Endodermal cell (in vitro differentiated cells): ENCODE results near the gene PLB1. TPM values are rescaled to one million over a fixed set of nuclear protein-coding genes. Genes with fewer than 3 reads are reported as not detected.

ENCODE experiments used
- DNase-seq: peaks from one replicate; pipeline ENCODE4 v3.0.0-alpha.2; 2017
- H3K27ac ChIP-seq: 2 replicates; pipeline ENCODE4 v1.5.1; 2013; ENCODE audit warnings: mild to moderate bottlenecking, low read depth, low read length, moderate library complexity
- H3K27me3 ChIP-seq: 2 replicates; pipeline ENCODE4 v1.6.1; 2013; ENCODE audit warnings: mild to moderate bottlenecking, low read length, moderate library complexity; ENCODE audit not compliant: insufficient read depth, control insufficient read depth, poor library complexity, severe bottlenecking
- H3K36me3 ChIP-seq: 2 replicates; pipeline ENCODE4 v1.7.0; 2013; ENCODE audit warnings: mild to moderate bottlenecking, low read length, moderate library complexity; ENCODE audit not compliant: control insufficient read depth, insufficient read depth
- H3K4me1 ChIP-seq: one replicate; pipeline ENCODE4 v1.7.0; 2013; ENCODE audit warnings: low read length; ENCODE audit not compliant: control insufficient read depth, insufficient read depth
- H3K4me3 ChIP-seq: 2 replicates; pipeline ENCODE4 v1.5.1; 2013; ENCODE audit warnings: mild to moderate bottlenecking, low read length, moderate library complexity
- H3K9ac ChIP-seq: 2 replicates; pipeline ENCODE4 v1.6.1; 2013; ENCODE audit warnings: mild to moderate bottlenecking, low read length, moderate library complexity; ENCODE audit not compliant: poor library complexity, severe bottlenecking; ENCODE audit errors: extremely low read depth
- H3K9me3 ChIP-seq: 2 replicates; pipeline ENCODE4 v1.6.1; 2013; ENCODE audit warnings: mild to moderate bottlenecking, low read length, moderate library complexity; ENCODE audit not compliant: control insufficient read depth
- H3K27ac Mint-ChIP-seq: 2 replicates; pipeline ENCODE4 v1.8.0; 2020; ENCODE audit warnings: mixed read lengths
- H3K27me3 Mint-ChIP-seq: 2 replicates; pipeline ENCODE4 v1.8.0; 2021; ENCODE audit warnings: mild to moderate bottlenecking, mixed read lengths; ENCODE audit not compliant: insufficient read depth
- H3K36me3 Mint-ChIP-seq: 2 replicates; pipeline ENCODE4 v1.8.0; 2020; ENCODE audit warnings: low read depth, mixed read lengths
- H3K4me1 Mint-ChIP-seq: 2 replicates; pipeline ENCODE4 v1.8.0; 2020; ENCODE audit warnings: mixed read lengths
- H3K4me3 Mint-ChIP-seq: 2 replicates; pipeline ENCODE4 v1.8.0; 2020; ENCODE audit warnings: mild to moderate bottlenecking, moderate library complexity, mixed read lengths
- H3K9me3 Mint-ChIP-seq: 2 replicates; pipeline ENCODE4 v1.8.0; 2020; ENCODE audit warnings: mild to moderate bottlenecking, mixed read lengths
- WGBS, 2 experiments: methylation state at CpG; one replicate each; pipeline versions ENCODE4 v1.1.5 to v1.1.7; 2013; ENCODE audit warnings: missing lambda C conversion rate in 2 of 2, mixed read lengths in 1 of 2; ENCODE audit not compliant: insufficient coverage in 1 of 2, insufficient read length in 1 of 2; 5-methylcytosine and 5-hydroxymethylcytosine counted together
- total RNA-seq, 2 donors: library from RNA; stranded (reverse); fragmentation: NEBNext Ultra II Directional in 1 of 2; extraction: Animal tissue kit (Norgen Biotek cat#: 25700) in 1 of 2; gene quantifications; 2 replicates in 1 of 2; 3 replicates in 1 of 2; pipeline ENCODE4 v1.2.1, GENCODE V29; 2021
- TF ChIP-seq, protein P1 (sequence below): fragments of 200-600 bp; sonication (generic); conservative IDR thresholded peaks from 2 replicates; pipeline ENCODE4 v1.5.0; 2021; ENCODE audit warnings: antibody characterized with exemption, mild to moderate bottlenecking

Gene PLB1
- total RNA-seq, 2 donors from 2014 or later: 0.35 to 0.38 TPM

DNA sequence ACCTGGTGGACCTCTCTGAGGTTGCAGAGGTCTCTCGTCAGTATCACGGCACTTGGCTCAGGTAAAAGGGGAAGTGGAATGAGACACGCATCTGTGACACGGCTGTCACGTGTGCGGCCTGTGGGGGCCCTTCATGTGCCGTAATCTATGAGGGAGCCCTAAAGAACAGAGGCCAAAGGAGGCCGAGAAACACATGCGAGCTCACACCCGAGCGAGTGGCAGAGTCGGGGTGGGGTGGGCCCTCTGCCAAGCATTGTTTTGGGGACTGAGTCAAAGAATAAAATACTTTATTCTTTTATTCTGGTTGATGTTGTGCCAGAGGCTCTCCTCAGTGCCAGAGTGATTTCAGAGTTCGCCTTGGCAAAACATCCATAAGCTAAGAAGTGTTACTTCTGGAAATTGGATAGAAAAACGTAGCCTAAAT, 43.3 kb downstream of the PLB1 start:
- Histone ChIP-seq H3K27me3 (no peaks in the 10 kb centered on the region), H3K4me3 (no peak overlapping the region), H3K36me3 (no peaks in the 10 kb centered on the region), H3K9me3 (no peaks in the 10 kb centered on the region), H3K9ac (no peak overlapping the region), H3K4me1 (peaks cover 9% of the 10 kb centered on the region), H3K27ac (no peak overlapping the region)
- Mint-ChIP-seq H3K9me3 (no peaks in the 10 kb centered on the region), H3K36me3 (no peaks in the 10 kb centered on the region), H3K27ac (no peak overlapping the region), H3K27me3 (no peaks in the 10 kb centered on the region), H3K4me3 (no peak overlapping the region), H3K4me1 (peaks cover 20% of the 10 kb centered on the region)
- TF ChIP-seq, protein P1, sequence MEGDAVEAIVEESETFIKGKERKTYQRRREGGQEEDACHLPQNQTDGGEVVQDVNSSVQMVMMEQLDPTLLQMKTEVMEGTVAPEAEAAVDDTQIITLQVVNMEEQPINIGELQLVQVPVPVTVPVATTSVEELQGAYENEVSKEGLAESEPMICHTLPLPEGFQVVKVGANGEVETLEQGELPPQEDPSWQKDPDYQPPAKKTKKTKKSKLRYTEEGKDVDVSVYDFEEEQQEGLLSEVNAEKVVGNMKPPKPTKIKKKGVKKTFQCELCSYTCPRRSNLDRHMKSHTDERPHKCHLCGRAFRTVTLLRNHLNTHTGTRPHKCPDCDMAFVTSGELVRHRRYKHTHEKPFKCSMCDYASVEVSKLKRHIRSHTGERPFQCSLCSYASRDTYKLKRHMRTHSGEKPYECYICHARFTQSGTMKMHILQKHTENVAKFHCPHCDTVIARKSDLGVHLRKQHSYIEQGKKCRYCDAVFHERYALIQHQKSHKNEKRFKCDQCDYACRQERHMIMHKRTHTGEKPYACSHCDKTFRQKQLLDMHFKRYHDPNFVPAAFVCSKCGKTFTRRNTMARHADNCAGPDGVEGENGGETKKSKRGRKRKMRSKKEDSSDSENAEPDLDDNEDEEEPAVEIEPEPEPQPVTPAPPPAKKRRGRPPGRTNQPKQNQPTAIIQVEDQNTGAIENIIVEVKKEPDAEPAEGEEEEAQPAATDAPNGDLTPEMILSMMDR: no peak
- DNase-seq: no peak
- 94 to 98% methylated on average over 11 to 14 of the region's 14 CpGs for WGBS, 2 experiments

DNA sequence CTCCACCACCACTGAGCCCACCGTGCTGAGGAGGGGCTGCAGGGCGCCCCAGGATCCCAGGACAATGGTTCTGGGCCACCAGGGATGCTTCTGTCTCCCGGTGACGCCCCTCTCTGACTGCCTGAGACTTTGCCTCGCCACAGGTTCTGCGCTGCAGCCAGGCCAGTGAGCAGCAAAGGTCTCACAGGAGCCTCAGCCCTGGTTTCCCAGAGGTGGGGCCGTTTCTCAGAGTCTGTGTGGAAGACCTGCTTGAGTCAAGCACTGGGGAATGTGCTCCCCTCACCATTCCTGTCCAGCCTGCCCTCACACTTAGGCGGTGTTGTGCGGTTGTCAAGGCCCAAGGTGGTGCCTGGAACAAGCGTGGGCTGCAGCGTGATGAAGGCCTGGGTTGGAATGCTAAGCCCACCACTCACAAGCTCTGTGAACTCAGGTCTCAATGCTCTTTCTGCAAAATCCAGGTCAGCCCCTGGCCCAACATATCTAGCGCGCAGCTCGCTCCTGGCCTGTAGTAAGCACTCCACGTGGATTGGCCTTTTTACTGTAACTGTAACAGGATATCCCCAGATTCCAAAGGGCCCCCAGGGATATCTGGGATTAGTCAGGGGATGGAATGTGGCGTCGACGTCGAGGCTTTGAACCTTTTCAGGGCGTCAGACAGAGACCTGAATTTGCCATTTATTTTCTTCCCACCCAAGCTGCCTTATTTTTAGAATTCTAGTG, 47.6 kb downstream of the PLB1 start:
- no peaks in the 10 kb centered on the region for H3K36me3 ChIP-seq
- peaks cover 43% of the 10 kb centered on the region for H3K4me1 Mint-ChIP-seq
- peak overlapping the region; percentile 70 for H3K9ac ChIP-seq
- DNase-seq: no peak
- H3K4me1 ChIP-seq: peaks cover 28% of the 10 kb centered on the region
- no peak overlapping the region for H3K4me3 ChIP-seq
- no peaks in the 10 kb centered on the region for H3K27me3 Mint-ChIP-seq
- H3K27ac Mint-ChIP-seq: peak overlapping the region; percentile 96
- H3K9me3 Mint-ChIP-seq: no peaks in the 10 kb centered on the region
- H3K27me3 ChIP-seq: no peaks in the 10 kb centered on the region
- 87 to 89% methylated on average over 15 to 20 of the region's 20 CpGs for whole genome bisulfite sequencing, 2 experiments
- H3K27ac ChIP-seq: no peak overlapping the region
- no peaks in the 10 kb centered on the region for H3K36me3 Mint-ChIP-seq
- H3K9me3 ChIP-seq: no peaks in the 10 kb centered on the region
- no peak overlapping the region for H3K4me3 Mint-ChIP-seq
- TF ChIP-seq, protein P1: no peak

GRCh38 chr2:28544036-28544346, 48.1 kb downstream of the PLB1 start:
- Mint-ChIP-seq H3K4me1 (peaks cover 43% of the 10 kb centered on the region), H3K4me3 (no peak overlapping the region), H3K9me3 (no peaks in the 10 kb centered on the region), H3K36me3 (no peaks in the 10 kb centered on the region), H3K27me3 (no peaks in the 10 kb centered on the region), H3K27ac (peak overlapping the region; percentile 96)
- DNase-seq: no peak
- H3K27ac ChIP-seq: peak overlapping the region; percentile 81
- no peaks in the 10 kb centered on the region for H3K36me3 ChIP-seq
- no peaks in the 10 kb centered on the region for H3K9me3 ChIP-seq
- TF ChIP-seq, protein P1: no peak
- no peak overlapping the region for H3K4me3 ChIP-seq
- WGBS, 2 experiments: 71 to 83% methylated on average over 1 to 5 of the region's 5 CpGs
- H3K9ac ChIP-seq: peak overlapping the region; percentile 70
- H3K4me1 ChIP-seq: peaks cover 28% of the 10 kb centered on the region
- H3K27me3 ChIP-seq: no peaks in the 10 kb centered on the region
